CMK (cell line): ENCODE data around the gene CENPP.

ENCODE experiments used
- DNase-seq: peaks from one replicate; pipeline ENCODE4 v3.0.0-alpha.2; 2010; ENCODE audit warnings: low read depth

Gene CENPP

DNA sequence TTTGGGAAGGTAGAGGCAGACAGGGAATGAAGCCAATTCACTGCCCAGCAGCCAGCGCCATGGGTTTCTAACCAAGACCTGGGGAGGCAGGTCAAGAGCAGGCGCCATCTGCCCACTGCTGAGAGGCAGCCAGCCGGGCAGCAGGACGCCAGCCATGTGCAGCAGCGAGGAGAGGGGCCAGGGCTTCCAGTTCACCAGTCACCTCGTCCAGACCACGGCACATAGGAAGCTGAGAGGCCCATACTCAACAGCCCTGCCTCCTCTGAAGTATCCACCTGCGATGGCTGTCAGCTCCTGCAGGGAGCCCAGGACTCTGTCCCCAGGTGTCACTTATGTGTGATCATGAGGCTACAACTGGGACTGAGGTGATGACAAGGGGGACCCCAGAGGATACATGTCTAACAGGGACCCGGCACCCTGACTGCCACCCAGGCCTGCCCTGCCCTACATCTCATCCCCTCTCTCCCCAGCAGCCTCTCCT is 314.1 kb downstream of the CENPP start:
- DNase-seq = no peak

DNA sequence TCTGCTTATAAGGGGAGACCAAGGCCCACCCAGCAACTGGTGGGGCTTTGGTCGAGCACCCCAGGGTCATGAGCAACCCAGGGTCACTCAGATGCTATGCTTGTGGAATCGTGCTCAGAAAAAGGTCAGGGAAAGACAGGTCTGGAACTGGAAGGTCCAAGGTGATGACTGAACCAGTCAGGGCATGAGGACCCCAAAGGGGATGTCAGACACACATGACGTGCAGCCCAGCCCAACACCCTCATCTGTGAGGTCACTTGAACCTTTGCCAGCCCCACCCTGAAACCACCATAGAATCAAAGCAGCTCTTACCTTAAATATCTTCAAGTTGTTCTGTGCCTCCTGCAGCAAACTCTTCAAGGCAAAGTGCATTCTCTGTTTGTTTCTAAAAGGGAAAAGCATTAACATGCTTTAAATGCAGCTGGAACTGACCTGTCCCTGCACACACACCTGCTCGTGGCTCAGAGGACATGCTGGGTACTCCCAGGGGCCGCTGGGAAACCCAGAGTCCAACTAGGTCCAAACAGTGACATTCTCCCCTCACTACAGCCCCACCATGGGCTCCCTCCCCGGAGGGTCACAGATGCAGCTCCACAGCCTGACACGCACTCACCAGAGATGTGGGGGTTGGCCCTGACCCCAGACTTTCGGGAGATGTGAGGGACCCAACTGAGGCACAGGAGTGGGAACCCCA is 314.8 kb downstream of the CENPP start:
- DNase-seq = no peak

DNA sequence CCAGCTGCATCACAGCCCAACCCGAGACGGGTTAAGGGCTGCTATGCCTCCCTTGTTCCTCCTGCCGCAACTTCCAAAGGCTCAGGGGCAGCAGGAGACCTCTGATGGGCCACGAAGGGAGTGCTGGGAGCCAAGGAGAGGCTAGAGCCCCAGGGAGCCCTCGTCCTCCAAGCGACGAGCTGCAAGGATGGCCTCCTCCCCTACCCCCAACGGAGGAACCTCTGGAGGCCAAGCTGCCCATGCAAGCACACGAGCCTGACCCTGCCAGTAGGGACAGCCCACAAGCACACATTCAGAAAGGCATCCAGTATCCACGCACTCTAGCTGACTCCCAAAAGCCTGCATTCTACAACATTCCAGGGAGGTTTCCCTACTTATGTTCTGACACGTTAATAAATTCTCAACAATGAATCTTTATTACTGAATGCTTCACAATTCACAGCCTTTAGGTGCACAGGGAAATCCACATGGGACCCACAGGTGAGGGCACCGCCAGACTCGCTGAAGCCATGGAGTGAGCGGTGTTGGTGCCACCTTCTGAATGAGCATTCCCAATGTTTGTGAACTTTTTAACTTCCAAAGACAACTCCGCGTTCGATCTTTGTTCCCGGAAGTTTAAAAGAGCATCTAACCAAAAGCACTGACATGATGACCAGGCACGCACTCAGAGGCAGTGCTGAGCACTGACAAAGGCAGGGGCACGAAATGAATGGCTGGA is 315.5 kb downstream of the CENPP start:
- DNase-seq = no peak

DNA sequence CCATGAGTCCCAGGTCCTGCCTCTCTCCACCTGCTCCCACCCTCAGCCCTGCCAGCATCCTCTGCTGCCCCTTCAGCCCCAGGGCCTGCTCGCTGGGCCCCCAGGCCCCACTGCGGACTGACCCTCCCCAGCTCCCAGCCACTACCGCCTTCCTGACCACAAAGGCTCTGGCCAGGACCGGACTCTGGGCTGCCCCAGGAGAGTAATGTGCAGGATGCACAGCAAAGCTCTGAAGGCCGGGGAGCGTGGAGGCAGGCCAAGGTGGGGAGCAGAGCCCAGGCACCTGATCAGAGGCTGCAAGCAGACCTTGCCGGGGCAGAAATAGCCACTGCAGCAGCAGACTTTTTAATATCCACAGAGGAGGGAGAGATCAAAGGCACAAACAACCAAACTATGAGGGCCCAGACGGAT is 316.3 kb downstream of the CENPP start:
- DNase-seq = no peak

DNA sequence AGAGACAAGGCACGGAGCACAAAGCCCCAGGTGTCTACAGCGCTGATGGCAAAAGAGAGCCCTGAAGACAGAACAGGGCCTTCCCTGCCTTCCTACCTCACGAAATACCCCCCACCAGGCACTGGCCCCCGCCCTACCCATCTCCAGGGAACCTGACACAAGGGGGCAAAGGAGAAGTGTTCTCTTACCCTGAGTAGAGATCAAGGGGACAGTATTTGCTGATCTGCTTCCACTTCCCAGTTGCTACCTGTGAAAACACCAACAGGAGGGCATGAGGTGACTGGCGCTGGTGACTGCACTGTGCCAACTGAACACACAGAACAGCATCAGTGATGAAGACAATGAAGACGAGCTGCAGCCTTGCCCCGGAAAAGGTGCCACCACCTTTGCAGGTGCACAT is 316.8 kb downstream of the CENPP start:
- DNase-seq = no peak

DNA sequence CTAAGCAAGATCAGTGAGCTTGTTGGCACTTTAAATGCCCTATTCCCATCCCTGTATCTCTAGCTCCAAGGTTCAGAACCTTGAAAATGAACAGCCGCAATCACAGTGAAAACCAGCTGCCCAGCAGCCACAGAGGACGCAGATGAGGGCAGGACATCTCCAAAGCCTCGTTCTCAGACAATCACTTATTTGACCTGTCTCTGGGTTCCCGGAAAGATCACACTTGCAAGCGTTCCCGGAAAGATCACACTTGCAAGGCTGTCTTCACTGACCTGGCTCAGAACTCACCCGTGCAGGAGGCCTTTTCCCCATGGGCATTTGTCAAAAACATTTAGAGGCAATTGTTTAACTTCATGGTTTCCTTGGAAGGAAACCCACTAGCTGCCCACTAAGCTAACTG is 318.5 kb downstream of the CENPP start:
- no peak for DNase-seq

DNA sequence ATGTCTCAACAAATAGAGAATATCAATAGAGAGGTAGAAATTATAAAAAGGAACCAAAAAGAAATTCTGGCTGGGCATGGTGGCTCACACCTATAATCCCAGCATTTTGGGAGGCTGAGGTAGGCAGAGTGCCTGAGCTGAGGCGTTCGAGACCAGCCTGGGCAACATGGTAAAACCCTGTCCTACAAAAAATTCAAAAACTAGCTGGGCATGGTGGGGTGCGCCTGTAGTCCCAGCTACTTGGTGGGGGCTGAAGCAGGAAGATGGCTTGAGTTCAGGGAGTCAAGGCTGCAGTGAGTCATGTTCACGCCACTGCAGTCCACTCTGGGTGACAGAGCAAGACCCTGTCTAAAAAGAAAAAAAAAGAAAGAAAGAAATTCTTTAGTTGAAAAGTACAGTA is 319.3 kb downstream of the CENPP start:
- no peak for DNase-seq

DNA sequence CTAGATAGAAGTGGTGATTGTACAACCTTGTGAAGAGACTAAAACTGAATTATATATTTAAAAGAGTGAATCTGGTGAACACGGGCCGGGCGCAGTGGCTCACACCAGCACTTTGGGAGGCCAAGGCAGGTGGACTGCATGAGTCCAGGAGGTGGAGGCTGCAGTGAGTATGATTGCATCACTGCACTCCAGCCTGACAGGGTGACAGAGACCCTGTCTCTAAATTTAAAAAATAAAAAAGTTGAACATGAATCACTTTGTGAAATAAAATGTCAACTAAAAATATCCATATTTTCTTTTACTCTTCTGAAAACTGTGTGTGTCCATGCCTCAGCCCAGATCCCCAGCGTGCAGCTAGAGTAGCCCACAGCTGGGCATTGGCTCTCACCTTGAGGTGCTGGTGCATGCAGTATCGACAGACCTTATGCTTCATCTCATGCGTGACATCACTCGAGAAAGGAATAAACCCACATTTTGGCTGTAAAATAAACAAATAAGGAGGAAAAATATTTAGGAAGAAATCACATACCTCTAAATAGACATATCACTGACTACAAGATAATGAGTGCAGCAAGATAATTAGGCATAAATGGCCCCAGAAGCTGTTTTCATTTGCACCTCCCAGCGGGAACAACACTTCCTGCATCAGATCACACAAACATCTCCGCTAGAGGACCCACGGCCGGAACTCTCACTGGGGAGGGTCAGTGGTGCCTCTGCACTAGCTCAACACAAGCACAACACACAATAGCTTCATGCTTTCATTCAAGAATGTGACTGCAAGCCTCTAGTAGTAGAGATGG is 322.1 kb downstream of the CENPP start:
- DNase-seq = no peak

DNA sequence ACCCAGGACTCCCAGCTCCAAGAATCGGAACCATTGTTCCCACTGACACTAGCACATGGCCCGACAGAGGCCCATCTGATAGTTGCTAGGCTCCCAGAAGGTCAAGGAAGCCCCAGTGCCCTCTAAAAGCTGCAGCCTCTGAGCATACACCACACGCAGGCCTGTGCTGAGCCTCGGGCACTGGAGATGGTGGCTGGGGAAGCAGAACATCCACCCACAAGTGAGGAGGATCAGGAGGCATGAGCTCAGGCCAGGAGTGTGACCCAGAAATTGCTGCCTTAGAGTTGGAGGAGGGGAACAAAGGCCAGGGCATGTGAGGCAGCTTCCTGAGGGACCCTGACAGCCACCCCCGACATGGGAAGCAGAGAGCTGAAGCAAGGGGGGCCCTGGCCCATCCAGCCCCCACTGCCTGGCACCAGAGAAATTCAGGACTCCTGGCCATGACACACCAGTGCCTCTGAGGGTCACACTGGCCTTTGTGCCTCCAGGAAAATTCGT is 322.8 kb downstream of the CENPP start:
- DNase-seq = no peak

DNA sequence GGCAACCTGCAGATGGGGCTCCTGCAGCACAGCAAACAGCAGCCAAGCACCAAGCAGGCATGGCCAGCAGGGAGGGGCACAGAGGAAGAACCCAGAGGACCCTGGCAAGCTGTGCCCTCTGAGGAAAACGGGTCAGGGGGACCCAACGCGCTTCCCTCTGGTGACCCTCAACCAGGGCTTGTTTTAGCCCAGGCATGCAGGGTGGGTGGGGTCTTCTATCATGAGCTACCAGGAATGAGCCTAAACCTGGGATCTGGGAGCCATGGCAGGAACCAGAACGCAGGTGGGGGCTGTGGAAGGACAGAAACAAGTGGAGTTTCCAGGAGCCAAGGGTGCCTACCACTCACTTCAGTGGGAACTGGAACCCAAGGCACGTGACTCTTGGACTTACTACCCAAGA is 323.3 kb downstream of the CENPP start:
- no peak for DNase-seq

DNA sequence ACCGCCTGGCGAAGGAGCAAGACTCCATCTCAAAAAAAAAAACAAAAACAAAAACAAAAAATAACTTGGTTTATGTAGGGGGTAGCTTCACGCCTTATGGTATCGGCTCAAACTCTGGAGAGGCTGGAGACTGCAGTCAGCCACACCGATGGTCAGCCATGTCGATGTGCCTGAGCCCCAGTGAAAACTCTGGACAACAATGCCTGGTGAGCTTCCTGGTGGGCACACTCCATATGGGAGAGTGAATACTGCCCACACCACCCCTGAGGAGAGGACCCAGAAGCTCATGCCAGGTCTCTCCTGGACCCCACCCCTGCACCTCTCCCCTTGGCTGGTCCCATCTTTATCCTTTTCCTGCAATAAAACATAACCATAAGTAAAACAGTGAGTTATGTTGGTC is 324.5 kb downstream of the CENPP start:
- DNase-seq = no peak

DNA sequence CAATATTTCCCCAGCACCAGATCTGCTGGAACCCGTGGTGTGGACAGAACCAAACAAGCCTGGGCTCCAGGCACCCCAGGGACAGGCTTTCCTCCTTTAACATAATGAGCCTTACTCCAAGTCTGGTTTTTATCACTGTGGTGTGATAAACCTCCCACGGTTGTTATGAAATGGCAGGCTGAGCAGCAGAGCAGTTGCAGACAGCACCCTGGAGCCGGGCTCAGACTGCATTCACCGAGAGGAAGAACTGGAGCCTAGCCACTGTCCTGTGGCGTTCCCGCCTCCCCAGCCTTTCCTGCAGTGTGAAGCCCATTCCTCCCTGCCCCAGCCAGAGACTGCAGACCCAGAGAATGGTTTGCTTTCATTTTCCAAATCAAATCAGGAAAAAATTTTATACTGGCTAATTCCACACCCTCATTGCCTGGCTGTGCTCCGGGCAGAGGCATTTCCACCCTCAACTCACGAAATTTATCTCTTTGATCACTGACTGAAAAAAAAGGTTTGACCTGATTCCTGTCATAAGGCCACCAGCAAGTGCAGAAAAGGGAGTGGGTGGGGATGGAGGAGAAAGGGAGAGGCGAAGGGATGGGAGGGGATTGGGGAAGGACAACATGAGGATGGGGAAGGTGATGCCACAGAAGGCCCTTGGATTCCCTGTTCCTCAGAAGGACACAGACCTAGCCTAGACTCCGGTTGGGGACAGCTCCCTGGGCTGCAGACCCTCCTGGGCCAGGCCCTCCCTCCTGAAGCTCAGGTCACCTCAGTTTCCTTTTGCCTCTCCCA is 325.3 kb downstream of the CENPP start:
- DNase-seq = no peak

DNA sequence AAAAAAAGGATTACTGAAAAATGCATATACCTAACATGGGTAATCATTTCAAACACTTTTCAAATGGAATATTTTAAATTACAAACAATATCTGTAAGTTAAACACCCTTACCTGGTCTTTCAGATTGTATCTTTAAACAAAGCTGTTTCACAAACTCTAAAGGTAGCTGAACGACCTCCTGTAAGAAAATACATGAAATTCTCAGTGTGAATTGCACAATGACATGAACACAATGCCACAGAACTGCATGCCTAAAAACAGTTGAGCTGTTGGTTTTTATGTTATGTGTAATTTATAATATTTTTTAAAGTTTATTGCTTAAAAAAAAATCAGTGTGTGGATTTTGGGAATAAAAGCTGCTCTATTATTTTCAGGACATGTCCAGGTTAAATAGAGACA is 326.7 kb downstream of the CENPP start:
- no peak for DNase-seq

DNA sequence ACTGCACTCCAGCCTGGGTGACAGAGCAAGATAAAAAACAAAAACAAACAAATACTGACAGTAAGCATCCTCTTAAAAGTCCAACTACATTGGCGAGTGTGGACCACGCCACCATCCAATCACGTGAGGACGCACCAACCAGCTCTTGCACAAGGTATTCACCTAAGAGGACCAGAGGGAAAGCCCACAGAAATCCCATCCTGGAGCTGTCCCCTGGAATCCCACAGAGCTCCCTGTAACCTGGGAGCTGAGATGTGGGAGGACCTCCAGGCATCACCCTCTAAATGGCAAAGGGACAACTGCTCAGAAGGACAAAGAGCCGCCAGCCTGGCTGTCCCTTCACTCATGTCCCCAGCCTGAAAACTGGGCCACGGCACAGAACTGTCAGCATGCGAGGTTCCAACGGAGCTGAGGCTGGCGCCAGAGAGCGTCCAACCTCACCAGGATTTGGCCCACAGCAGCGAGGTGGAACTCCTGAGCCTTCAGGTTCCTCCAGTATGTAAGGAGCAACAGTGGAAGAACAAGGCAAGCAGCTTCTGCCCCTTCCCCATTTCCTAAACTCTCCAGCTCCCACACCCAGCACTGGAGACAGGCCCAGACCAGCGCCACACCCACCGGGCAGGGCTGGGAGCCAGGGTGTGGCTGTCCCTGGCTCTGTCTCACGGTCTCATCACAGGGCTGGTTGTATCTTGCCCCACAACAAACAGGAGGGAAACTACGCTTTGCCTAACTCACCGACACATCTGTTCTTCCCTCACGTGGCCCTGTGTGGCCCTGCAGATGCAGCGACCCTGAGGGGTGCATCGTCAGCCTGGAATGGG is 328.9 kb downstream of the CENPP start:
- no peak for DNase-seq

DNA sequence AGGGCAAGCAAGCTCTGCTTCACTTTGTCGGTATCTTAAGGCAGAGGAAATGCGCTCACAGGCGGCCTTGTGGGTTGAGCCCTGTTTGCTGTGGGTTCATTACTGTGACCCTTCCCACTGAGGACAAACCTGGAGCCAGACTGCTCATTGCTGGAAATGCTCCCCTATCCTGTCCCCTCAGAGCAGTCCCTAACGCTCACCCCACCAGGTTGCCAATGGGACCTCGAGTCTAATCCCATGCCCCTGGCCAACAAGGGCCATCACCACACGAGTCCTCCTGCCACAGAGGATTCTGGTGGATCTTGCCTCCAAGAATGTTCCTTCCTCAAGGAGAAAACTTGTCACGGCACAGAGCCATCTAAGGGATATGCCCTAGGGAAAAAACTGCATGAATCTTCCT is 329.6 kb downstream of the CENPP start:
- DNase-seq = no peak

DNA sequence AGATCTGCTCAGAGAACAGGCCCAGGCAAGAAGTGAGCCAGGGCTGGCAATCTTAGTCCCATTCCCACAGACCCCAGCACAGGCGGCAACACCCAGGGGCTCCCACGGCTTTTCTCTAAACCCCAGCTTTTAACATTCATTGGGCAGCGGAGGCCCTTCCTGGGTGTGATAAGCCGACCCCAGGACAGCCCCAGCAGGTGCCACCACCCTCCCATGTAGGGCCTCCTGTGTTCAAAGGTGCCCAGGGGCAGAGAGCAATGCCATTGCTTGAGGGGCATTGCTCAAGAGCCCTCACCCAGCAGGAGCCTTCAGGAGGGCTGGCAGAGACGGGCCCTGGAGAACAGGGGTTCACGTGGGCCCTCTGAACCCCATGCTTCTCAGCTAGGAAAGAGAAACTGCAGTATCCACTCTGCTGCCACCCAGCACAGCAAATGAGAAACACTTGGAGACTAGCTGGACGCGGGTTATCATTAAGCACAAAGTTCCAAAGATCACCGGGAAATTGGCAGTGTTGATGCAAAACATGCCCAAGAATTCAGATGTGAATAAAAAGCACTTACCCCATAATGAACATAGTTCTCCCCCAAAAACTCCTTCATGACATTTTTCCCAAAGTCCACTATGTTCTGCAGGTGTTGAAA is 330.3 kb downstream of the CENPP start:
- DNase-seq = no peak

DNA sequence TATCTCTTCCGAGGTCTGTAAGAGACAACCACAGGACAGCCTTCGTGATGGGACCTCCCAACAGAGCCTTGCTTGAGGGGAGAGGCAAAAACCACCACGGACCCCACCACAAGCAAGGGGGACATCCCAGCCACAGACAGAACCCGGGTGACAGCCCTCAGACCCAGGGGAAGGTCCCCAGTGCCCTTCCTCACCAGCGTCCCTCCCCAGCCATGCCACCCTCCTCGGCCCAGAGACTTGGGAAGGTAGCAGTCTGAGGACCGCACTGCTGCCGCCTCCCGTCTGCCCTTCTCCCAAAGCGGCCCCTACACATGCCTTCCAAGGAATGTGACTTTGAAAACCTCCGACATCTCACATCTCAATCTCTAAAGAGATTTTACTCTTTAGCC is 330.8 kb downstream of the CENPP start:
- no peak for DNase-seq

DNA sequence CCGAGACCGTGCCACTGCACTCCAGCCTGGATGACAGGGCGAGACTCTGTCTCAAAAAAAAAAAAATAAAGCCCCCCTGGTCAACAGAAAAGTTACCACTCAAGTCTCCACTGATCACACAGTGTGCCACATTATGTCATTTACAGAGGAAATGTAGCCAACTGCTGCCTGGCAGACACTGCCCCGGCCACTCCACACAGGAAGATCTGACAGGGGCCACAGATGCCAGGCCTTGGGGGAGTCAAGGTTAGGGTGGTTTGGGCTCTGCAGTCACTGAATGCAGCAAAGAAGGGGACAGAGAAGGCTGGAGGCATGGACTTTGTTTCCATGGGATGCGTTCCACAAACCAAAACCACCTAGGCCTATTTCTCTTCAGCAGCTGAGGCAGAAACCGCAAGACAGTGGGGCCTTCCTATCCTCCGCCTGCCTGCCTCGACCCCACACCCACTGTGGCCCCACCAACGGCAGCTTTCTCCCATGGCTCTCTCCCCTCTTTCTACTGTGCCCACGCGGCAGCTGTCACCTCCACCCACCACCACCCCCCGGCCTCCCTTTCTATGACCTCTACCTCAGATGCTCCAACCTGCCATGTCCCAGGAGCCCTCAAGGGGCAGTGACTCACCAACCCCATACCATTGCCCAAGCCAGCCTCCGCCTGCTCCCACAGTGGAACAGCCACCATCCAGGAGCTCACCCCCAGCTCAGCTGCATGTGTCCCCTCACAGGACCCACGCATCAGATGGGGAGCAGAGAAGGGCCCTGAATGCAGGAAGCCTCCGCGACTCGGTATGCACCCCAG is 331.7 kb downstream of the CENPP start:
- no peak for DNase-seq

DNA sequence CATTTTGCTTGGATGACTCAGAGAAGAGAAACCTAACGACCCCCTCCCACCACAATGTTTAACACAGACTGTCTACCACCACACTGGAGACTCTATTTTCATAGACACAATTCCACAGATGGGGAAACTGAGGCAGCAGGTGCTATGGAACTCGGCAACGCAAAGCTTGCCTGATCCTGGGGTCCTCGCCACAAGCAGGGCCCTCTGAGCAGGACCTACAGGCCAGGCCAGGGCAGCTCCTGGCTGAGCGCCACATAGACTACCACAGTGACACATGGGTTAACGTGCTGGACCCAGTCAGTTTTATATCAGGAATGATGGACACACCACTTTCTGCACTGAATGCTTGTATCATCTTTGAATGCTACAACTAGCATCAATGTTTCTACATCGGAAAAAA is 332.4 kb downstream of the CENPP start:
- DNase-seq = no peak

DNA sequence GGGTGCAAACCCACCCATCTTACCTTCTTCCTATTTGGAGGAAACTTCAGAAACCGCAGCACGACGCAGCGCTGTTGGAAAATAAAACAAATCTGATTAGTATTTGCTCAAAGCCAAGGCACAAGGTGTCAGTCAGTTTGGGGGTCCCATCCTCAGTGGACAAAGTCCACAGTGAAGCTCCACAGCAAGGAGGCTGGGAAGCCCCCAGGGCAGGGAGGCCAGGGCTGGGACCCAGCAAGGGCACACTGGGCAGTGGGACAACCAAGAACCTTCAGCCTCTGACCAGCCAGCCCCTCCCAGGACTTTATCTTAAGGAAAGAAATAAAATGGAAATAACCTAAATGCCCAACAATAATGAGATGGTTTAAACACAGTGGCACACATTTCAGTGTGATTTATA is 332.9 kb downstream of the CENPP start:
- DNase-seq = no peak
